ENCODE data around the gene S1PR3. TPM values are rescaled to one million over a fixed set of nuclear protein-coding genes. Genes with fewer than 3 reads are reported as not detected.

Gene S1PR3
- total RNA-seq, 1 donor from 2014 or later: 4.5 TPM

DNA sequence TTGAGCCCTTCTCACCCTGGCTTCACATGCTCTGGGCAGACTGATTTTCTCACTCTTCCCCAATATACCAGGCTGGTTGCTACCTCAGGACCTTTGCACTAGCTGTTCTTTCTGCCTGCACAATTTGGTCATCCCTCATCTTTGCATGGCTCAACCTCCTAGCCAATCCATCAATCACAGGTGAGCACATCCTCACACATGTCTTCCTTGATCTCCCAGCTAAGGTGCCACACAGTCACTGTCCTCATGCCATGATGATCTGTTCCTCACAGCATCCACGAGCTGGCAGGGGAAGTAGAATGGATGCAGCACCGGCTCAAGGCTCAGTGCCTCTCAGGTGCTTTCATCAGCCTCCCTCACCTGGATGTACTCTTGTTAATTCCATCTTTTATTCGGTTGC is 30.6 kb upstream of the S1PR3 start:
- Mint-ChIP-seq H3K27me3 (ENCODE audit: low read depth) (peaks cover 30% of the 10 kb centered on the region), H3K27ac (ENCODE audit: unreplicated experiment) (no peak overlapping the region), H3K36me3 (ENCODE audit: low read depth) (peaks cover 2% of the 10 kb centered on the region), H3K4me1 (ENCODE audit: low read depth) (no peaks in the 10 kb centered on the region), H3K9me3 (ENCODE audit: low read depth) (no peaks in the 10 kb centered on the region), H3K4me3 (ENCODE audit: unreplicated experiment) (no peak overlapping the region)
- no peak for DNase-seq (ENCODE audit: low spot score)
- TF ChIP-seq, protein P1, sequence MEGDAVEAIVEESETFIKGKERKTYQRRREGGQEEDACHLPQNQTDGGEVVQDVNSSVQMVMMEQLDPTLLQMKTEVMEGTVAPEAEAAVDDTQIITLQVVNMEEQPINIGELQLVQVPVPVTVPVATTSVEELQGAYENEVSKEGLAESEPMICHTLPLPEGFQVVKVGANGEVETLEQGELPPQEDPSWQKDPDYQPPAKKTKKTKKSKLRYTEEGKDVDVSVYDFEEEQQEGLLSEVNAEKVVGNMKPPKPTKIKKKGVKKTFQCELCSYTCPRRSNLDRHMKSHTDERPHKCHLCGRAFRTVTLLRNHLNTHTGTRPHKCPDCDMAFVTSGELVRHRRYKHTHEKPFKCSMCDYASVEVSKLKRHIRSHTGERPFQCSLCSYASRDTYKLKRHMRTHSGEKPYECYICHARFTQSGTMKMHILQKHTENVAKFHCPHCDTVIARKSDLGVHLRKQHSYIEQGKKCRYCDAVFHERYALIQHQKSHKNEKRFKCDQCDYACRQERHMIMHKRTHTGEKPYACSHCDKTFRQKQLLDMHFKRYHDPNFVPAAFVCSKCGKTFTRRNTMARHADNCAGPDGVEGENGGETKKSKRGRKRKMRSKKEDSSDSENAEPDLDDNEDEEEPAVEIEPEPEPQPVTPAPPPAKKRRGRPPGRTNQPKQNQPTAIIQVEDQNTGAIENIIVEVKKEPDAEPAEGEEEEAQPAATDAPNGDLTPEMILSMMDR (IDR thresholded peaks at IDR 0.05): no peak

DNA sequence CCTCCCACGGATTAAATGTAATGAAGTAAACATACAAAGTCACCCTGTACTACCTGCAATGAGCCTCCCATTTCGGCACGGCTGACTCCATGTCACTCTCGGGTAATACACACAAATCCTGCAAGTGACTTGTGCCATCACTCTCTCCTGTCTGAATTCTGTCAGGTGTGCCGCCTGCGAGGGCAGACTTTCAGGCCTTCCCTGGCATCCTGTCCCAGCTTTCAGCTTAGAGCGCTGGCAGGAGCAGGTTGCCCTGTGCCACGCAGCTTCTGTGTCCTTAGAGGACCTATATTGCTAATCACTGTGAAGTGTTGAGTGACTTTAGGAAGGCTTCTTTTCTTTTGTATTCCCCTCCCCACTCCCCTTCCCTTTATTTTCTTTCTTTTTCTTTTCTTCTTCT is 25.8 kb upstream of the S1PR3 start:
- Mint-ChIP-seq H3K4me3 (ENCODE audit: unreplicated experiment) (no peak overlapping the region), H3K27me3 (ENCODE audit: low read depth) (peaks cover 50% of the 10 kb centered on the region)
- TF ChIP-seq, protein P1 (IDR thresholded peaks at IDR 0.05): no peak

DNA sequence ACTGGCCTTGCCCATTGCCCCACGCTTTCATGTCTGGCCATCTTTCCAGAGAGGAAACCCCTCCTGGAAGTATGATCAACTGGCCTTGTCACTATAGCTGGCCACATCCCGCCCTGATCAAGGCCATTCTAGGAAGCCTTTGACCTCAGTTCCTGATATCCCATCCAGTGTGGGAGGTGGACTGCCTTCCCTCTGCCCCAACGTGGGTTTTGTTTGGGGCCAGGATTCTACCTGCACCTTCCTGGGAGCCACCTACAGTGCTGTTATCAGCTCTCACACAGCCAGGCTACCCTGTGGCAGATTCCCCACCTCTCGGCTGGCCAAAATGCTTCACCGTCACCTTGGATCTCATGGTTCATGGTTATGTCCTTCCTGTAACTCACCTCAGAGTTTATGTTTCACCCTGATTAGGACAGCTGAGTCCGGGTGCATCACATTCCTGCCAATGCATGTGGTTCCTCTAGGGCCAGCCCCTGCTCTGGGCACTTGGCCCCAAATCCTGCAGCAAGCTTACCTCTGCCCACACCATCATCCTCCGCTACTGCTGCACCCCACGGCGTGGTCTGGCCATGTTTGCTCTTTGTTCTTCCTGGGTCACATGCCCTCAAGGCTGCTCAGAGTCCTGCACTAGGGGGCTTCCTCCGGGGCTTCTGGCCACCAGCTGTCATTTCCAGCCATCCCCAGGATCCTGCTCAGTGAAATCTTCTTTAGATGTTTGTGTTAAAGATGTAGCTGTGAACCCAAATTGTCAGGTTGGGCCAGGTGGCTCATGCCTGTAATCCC is 24.2 kb upstream of the S1PR3 start:
- Mint-ChIP-seq H3K4me1 (ENCODE audit: low read depth) (no peaks in the 10 kb centered on the region), H3K9me3 (ENCODE audit: low read depth) (no peaks in the 10 kb centered on the region), H3K27me3 (ENCODE audit: low read depth) (peaks cover 40% of the 10 kb centered on the region), H3K4me3 (ENCODE audit: unreplicated experiment) (no peak overlapping the region), H3K36me3 (ENCODE audit: low read depth) (no peaks in the 10 kb centered on the region), H3K27ac (ENCODE audit: unreplicated experiment) (no peak overlapping the region)
- TF ChIP-seq, protein P1 (IDR thresholded peaks at IDR 0.05): no peak
- no peak for DNase-seq (ENCODE audit: low spot score)

More for the DNA sequence above, 25.8 kb upstream of the S1PR3 start:
- H3K27ac Mint-ChIP-seq (ENCODE audit: unreplicated experiment): no peak overlapping the region
- no peaks in the 10 kb centered on the region for H3K4me1 Mint-ChIP-seq (ENCODE audit: low read depth)
- DNase-seq (ENCODE audit: low spot score): no peak
- H3K9me3 Mint-ChIP-seq (ENCODE audit: low read depth): no peaks in the 10 kb centered on the region
- H3K36me3 Mint-ChIP-seq (ENCODE audit: low read depth): peaks cover 2% of the 10 kb centered on the region

DNA sequence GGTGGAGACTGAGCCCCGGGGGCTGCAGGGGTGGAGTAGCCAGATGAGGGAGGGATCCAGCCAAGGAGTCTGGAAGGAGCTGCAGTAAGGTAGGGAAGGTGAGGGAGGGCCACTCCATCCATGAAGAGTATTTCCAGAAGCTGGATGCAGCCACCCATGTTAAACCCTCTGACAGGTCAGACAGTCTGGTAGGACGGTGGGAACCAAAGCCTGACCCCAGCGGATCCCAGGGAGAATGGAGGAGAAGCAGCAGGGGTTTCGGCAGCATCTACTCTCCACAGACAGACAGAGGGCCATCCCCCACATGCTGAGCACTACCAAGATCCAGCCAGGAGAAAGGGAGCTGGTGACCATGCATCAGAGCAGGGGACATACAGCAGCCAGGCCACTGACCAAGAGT is 22.5 kb upstream of the S1PR3 start:
- TF ChIP-seq, protein P1 (IDR thresholded peaks at IDR 0.05): no peak
- Mint-ChIP-seq H3K27me3 (ENCODE audit: low read depth) (peaks cover 30% of the 10 kb centered on the region), H3K4me3 (ENCODE audit: unreplicated experiment) (no peak overlapping the region), H3K27ac (ENCODE audit: unreplicated experiment) (no peak overlapping the region), H3K4me1 (ENCODE audit: low read depth) (no peaks in the 10 kb centered on the region), H3K9me3 (ENCODE audit: low read depth) (no peaks in the 10 kb centered on the region), H3K36me3 (ENCODE audit: low read depth) (no peaks in the 10 kb centered on the region)
- DNase-seq (ENCODE audit: low spot score): no peak

DNA sequence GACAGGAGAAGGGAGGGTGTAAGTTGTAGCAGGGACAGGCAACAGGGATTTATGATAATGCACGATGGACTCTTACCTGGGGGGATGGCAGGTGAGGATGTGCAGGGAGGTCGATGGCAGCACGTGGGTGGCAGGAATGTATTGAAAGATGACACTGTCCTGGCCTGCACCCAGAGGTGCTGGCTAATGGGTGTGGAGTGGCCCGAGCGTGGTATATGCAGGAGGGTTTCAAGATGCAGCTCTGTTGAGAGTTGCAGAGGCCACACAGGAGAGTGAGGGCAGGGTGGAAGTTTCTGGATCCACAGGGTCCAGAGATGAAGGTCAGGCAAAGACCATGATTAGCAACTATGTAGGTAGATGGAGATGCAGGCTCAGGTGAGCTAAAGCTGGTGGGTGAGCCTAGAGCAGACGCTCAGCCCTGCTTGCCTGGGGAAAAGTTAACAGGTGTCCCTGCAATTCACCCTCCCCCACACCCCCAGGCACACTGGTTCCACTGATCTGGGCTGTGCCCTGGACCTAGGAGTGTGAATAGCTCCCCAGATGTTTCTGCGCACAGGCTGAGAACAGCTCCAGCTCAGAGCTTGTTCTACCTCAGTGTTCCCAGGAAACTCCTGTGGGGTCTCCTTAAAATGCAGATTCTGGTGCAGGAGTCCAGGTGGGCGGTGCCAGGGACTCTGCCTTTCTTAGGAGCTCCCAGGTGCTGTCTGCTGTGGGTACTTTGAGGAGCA is 21.5 kb upstream of the S1PR3 start:
- peaks cover 30% of the 10 kb centered on the region for H3K27me3 Mint-ChIP-seq (ENCODE audit: low read depth)
- H3K9me3 Mint-ChIP-seq (ENCODE audit: low read depth): no peaks in the 10 kb centered on the region
- no peak overlapping the region for H3K4me3 Mint-ChIP-seq (ENCODE audit: unreplicated experiment)
- no peaks in the 10 kb centered on the region for H3K36me3 Mint-ChIP-seq (ENCODE audit: low read depth)
- TF ChIP-seq, protein P1 (IDR thresholded peaks at IDR 0.05): no peak
- no peaks in the 10 kb centered on the region for H3K4me1 Mint-ChIP-seq (ENCODE audit: low read depth)
- no peak overlapping the region for H3K27ac Mint-ChIP-seq (ENCODE audit: unreplicated experiment)
- no peak for DNase-seq (ENCODE audit: low spot score)

Measured in chondrocyte (in vitro differentiated cells).